ENCODE data around the gene GSE1.

- no peak for TF ChIP-seq GATAD2A (IDR thresholded peaks at IDR 0.05)
- TF ChIP-seq NFIX (CRISPR knock-in tag; IDR thresholded peaks at IDR 0.05; ENCODE audit: low read depth), result no peak
- TF ChIP-seq NR3C1 (CRISPR knock-in tag; IDR thresholded peaks at IDR 0.05), result no peak
- TF ChIP-seq, protein P1, sequence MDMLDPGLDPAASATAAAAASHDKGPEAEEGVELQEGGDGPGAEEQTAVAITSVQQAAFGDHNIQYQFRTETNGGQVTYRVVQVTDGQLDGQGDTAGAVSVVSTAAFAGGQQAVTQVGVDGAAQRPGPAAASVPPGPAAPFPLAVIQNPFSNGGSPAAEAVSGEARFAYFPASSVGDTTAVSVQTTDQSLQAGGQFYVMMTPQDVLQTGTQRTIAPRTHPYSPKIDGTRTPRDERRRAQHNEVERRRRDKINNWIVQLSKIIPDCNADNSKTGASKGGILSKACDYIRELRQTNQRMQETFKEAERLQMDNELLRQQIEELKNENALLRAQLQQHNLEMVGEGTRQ (CRISPR knock-in tag; IDR thresholded peaks at IDR 0.05), result no peak
- TF ChIP-seq EZH2 (IDR thresholded peaks at IDR 0.05; ENCODE audit: borderline replicate concordance, low read depth, low read length), result no peak
- TF ChIP-seq PTBP1 (IDR thresholded peaks at IDR 0.05; ENCODE audit: low read depth, low read length), result no peak
- TF ChIP-seq USF1 (CRISPR knock-in tag; IDR thresholded peaks at IDR 0.05), result no peak
- TF ChIP-seq, protein P2, sequence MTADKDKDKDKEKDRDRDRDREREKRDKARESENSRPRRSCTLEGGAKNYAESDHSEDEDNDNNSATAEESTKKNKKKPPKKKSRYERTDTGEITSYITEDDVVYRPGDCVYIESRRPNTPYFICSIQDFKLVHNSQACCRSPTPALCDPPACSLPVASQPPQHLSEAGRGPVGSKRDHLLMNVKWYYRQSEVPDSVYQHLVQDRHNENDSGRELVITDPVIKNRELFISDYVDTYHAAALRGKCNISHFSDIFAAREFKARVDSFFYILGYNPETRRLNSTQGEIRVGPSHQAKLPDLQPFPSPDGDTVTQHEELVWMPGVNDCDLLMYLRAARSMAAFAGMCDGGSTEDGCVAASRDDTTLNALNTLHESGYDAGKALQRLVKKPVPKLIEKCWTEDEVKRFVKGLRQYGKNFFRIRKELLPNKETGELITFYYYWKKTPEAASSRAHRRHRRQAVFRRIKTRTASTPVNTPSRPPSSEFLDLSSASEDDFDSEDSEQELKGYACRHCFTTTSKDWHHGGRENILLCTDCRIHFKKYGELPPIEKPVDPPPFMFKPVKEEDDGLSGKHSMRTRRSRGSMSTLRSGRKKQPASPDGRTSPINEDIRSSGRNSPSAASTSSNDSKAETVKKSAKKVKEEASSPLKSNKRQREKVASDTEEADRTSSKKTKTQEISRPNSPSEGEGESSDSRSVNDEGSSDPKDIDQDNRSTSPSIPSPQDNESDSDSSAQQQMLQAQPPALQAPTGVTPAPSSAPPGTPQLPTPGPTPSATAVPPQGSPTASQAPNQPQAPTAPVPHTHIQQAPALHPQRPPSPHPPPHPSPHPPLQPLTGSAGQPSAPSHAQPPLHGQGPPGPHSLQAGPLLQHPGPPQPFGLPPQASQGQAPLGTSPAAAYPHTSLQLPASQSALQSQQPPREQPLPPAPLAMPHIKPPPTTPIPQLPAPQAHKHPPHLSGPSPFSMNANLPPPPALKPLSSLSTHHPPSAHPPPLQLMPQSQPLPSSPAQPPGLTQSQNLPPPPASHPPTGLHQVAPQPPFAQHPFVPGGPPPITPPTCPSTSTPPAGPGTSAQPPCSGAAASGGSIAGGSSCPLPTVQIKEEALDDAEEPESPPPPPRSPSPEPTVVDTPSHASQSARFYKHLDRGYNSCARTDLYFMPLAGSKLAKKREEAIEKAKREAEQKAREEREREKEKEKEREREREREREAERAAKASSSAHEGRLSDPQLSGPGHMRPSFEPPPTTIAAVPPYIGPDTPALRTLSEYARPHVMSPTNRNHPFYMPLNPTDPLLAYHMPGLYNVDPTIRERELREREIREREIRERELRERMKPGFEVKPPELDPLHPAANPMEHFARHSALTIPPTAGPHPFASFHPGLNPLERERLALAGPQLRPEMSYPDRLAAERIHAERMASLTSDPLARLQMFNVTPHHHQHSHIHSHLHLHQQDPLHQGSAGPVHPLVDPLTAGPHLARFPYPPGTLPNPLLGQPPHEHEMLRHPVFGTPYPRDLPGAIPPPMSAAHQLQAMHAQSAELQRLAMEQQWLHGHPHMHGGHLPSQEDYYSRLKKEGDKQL (CRISPR knock-in tag; IDR thresholded peaks at IDR 0.05; ENCODE audit: borderline replicate concordance), result no peak
- no peak for TF ChIP-seq TEAD4 (IDR thresholded peaks at IDR 0.05; ENCODE audit: low read length)
- no peak for TF ChIP-seq TEAD4 (CRISPR knock-in tag; IDR thresholded peaks at IDR 0.05; ENCODE audit: borderline replicate concordance)
Observed at GRCh38 chr16:85600530-85601271, 12.4 kb upstream of the GSE1 start.
